Activated CD4-positive, alpha-beta memory T cell treated with anti-CD3 and anti-CD28 coated beads, Interleukin-2, amount 10 ng/mL, durations not matched to agents 7 days and 5 days (primary cell): Measurements from ENCODE around the gene LRPAP1. TPM values are rescaled to one million over a fixed set of nuclear protein-coding genes. Genes with fewer than 3 reads are reported as not detected.
"Not testable (repeated sequence)": the region's sequence is repeated elsewhere in the genome, so short reads cannot be mapped to it uniquely, and the experiment has no call there.

ENCODE experiments used
- CTCF ChIA-PET: fragments of 350-600 bp; sonication (Branson Sonifier 250); formaldehyde crosslinking; loops from one replicate; lab custom pipeline; 2021; ENCODE audit warnings: antibody characterized with exemption, inconsistent platforms; lab: Charles Lee
- POLR2A ChIA-PET: fragments of 350-600 bp; sonication (Branson Sonifier 250); formaldehyde crosslinking; loops from one replicate; lab custom pipeline; 2021; ENCODE audit warnings: antibody characterized with exemption; lab: Charles Lee
- DNase-seq: peaks from one replicate; pipeline ENCODE4 v3.0.0-alpha.2; 2020
- H3K27ac Mint-ChIP-seq: one replicate; pipeline ENCODE4 v1.8.0; 2021; ENCODE audit warnings: mild to moderate bottlenecking, mixed read lengths
- H3K27me3 Mint-ChIP-seq: one replicate; pipeline ENCODE4 v1.8.0; 2021; ENCODE audit warnings: mixed read lengths
- H3K36me3 Mint-ChIP-seq: one replicate; pipeline ENCODE4 v1.8.0; 2021; ENCODE audit warnings: low read depth, mixed read lengths
- H3K4me1 Mint-ChIP-seq: one replicate; pipeline ENCODE4 v1.8.0; 2021; ENCODE audit warnings: mixed read lengths
- H3K4me3 Mint-ChIP-seq: one replicate; pipeline ENCODE4 v1.8.0; 2021; ENCODE audit warnings: mild to moderate bottlenecking, mixed read lengths
- H3K9me3 Mint-ChIP-seq: one replicate; pipeline ENCODE4 v1.8.0; 2021; ENCODE audit warnings: mixed read lengths
- total RNA-seq, 2 experiments: library from RNA; stranded (reverse); gene quantifications; one replicate each; pipeline ENCODE4 v1.2.3, GENCODE V29; 2021

The LRPAP1 gene
- total RNA-seq, 2 experiments from 2014 or later: 71.0 to 72.3 TPM

DNA sequence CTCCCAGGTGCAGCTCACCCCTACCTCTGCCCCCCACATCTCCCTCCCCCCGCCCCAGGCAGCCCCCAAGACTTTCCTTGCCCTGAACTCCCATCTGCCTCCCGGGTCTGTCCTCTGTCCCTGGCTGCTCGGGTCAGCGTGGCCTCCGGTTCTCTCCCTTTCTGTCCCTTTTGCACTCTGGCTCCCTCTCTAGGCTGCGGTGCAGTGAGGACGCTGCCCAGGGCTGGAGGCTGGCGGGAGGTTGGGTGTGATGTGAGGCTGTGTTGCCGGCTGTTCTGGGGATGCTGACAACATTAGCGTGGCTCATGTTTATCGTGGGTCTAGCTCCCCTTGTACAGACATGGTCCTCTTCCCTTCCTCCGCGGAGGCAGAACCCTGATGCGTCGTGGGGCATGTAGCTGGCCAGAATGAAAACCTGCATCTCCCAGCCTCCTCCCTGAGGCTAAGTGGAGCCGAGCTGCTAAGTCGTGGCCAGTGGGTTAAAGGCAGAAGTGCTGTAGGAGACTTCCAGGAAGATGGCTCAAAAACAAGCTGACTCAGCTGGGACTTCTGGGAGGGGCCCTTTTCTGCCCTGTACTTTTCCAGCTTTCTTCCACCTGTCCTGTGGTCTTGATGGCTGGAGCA lies 24.1 kb upstream of the LRPAP1 start:
- H3K4me1 Mint-ChIP-seq: peaks cover 22% of the 10 kb centered on the region
- H3K36me3 Mint-ChIP-seq, DNase-seq, H3K27me3 Mint-ChIP-seq, POLR2A ChIA-PET, CTCF ChIA-PET, H3K9me3 Mint-ChIP-seq, H3K4me3 Mint-ChIP-seq, H3K27ac Mint-ChIP-seq: not testable (repeated sequence)

DNA sequence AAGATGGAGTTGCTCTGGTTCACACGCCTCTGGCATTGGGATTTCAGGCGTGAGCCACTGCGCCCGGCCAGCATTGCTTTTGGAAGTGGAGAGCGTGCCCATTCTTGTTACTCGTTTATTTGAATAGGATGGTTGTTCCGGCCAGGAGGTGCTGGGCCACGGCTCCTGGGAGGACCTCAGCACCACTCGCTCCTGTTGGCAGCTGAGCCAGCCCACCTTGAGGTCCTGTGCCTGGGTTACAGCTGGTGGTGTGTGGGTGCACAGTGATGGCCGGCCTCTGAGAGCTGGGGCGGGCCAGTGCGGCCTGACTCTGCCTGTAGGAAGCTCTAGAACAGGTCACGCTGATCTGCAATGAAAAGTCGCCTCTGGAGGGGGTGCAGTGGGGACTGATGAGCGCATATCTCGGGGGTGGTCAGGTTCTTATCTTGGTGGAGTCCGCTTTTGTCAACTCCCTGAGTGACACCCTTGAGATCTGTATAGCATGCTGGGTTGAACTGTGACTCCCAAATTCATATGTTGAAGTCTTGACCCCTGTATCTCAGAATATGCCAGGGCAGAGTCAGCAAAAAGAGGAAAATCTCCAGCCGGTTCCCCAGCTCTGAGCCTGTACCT lies 23.3 kb upstream of the LRPAP1 start:
- CTCF ChIA-PET, H3K27ac Mint-ChIP-seq: not testable (repeated sequence)

DNA sequence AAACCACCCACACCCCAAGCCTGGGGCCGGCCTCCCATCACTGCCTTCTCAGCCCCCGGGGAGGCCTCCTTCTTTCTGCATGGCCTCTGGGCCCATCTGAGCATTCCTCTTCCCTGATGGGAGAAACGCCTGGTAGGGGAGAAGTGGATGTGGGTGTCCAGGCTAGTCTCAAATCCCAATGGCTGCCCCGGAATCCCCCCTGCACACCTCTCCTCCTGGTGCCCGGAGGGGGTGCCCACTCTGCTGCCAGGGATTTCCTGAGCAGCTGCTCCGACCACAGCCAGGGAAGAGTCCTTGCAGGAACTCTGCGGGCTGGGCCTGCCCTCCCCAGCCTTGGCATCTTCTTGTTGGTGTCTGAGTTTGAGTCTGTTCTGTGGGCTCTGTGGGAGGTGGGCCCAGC lies 19.1 kb upstream of the LRPAP1 start:
- POLR2A ChIA-PET: not testable (repeated sequence)

More for the DNA sequence above, 23.3 kb upstream of the LRPAP1 start:
- peaks cover 22% of the 10 kb centered on the region for H3K4me1 Mint-ChIP-seq
- DNase-seq, H3K36me3 Mint-ChIP-seq, H3K9me3 Mint-ChIP-seq, H3K4me3 Mint-ChIP-seq, POLR2A ChIA-PET, H3K27me3 Mint-ChIP-seq: not testable (repeated sequence)

GRCh38 chr4:3550792-3551325 lies 18.6 kb upstream of the LRPAP1 start:
- H3K4me1 Mint-ChIP-seq, DNase-seq, POLR2A ChIA-PET, H3K27me3 Mint-ChIP-seq, CTCF ChIA-PET, H3K4me3 Mint-ChIP-seq, H3K9me3 Mint-ChIP-seq, H3K27ac Mint-ChIP-seq, H3K36me3 Mint-ChIP-seq: not testable (repeated sequence)

More for the DNA sequence above, 19.1 kb upstream of the LRPAP1 start:
- H3K9me3 Mint-ChIP-seq, H3K27ac Mint-ChIP-seq, CTCF ChIA-PET, H3K27me3 Mint-ChIP-seq, H3K4me3 Mint-ChIP-seq, H3K36me3 Mint-ChIP-seq, DNase-seq: not testable (repeated sequence)
- H3K4me1 Mint-ChIP-seq: peaks cover 11% of the 10 kb centered on the region

DNA sequence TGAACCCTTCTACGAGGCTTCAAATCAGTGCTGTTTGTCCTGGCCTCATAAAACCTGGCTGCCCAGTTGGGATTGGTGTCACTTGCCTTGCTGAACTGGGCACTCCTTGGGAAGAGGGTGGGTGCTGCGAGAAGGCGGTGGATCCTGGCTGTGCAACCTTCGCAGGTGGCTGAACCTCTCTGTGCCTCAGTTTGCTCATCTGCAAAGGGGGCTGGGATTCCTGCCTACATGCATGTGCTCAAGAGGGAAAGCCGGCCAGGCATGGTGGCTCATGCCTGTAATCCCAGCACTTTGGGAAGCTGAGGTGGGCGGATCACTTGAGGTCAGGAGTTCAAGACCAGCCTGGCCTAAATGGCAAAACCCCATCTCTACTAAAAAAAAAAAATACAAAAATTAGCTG lies 17.8 kb upstream of the LRPAP1 start:
- POLR2A ChIA-PET, DNase-seq, H3K4me1 Mint-ChIP-seq, CTCF ChIA-PET, H3K27me3 Mint-ChIP-seq, H3K9me3 Mint-ChIP-seq, H3K27ac Mint-ChIP-seq, H3K4me3 Mint-ChIP-seq, H3K36me3 Mint-ChIP-seq: not testable (repeated sequence)

DNA sequence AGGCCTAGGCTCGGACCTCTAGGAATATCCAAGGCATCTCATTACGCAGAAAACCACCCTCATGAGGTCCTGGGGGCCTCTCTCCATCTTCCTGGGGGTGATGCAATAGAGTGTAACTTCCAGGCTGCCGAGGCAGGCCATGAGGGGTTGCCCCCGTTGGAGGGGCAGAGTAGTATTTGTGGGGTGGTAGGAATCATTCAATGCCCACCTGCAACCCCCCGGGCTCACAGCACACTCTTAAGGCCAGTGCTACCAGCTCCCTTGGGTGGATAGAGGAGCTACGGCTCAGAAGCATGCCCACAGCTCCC lies 17.4 kb upstream of the LRPAP1 start:
- H3K9me3 Mint-ChIP-seq, POLR2A ChIA-PET, CTCF ChIA-PET, H3K4me3 Mint-ChIP-seq, H3K4me1 Mint-ChIP-seq, H3K27me3 Mint-ChIP-seq, DNase-seq, H3K27ac Mint-ChIP-seq, H3K36me3 Mint-ChIP-seq: not testable (repeated sequence)

DNA sequence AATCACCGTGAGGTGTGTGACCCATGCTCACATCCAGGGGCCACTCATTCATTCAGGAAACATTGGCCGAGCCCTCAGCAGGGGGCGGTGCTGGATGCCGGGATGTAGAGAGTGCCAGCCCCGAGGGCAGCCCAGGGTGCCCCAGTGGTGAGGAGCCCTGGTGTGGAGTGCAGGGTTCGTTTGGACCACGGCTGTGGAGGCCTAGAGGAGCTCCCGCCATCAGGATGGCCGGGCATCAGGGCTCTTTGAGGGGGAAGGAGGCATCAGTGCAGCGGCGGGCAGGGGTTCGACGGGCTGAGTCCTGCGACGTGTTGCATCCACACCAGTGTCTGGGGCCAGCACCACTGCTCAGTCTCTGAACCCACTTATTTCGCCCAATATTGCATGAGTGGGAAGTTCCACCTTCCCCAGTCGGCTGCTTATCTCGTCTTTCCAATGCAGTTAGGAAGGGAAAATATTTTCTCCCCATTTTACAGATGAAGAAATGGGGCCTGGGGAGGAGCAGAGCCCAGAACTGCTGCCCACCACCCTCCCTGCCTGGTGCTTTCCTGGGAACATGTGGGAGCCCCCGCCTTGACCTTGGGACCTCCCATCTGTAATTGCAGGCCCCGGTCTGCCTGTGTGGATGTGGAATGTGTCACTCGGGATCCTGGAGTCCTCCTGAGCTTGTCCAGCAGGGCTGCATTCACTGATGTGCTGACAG lies 16.9 kb upstream of the LRPAP1 start:
- H3K36me3 Mint-ChIP-seq, H3K4me3 Mint-ChIP-seq, H3K27ac Mint-ChIP-seq, DNase-seq, H3K9me3 Mint-ChIP-seq, CTCF ChIA-PET, POLR2A ChIA-PET, H3K4me1 Mint-ChIP-seq, H3K27me3 Mint-ChIP-seq: not testable (repeated sequence)

GRCh38 chr4:3546721-3547120 lies 14.5 kb upstream of the LRPAP1 start:
- DNase-seq, H3K9me3 Mint-ChIP-seq, H3K4me3 Mint-ChIP-seq, H3K27ac Mint-ChIP-seq, H3K4me1 Mint-ChIP-seq, CTCF ChIA-PET, H3K36me3 Mint-ChIP-seq, H3K27me3 Mint-ChIP-seq, POLR2A ChIA-PET: not testable (repeated sequence)

GRCh38 chr4:3545351-3545750 lies 13.1 kb upstream of the LRPAP1 start:
- H3K4me3 Mint-ChIP-seq, H3K36me3 Mint-ChIP-seq, H3K27me3 Mint-ChIP-seq, POLR2A ChIA-PET, H3K4me1 Mint-ChIP-seq, H3K9me3 Mint-ChIP-seq, CTCF ChIA-PET, H3K27ac Mint-ChIP-seq, DNase-seq: not testable (repeated sequence)

DNA sequence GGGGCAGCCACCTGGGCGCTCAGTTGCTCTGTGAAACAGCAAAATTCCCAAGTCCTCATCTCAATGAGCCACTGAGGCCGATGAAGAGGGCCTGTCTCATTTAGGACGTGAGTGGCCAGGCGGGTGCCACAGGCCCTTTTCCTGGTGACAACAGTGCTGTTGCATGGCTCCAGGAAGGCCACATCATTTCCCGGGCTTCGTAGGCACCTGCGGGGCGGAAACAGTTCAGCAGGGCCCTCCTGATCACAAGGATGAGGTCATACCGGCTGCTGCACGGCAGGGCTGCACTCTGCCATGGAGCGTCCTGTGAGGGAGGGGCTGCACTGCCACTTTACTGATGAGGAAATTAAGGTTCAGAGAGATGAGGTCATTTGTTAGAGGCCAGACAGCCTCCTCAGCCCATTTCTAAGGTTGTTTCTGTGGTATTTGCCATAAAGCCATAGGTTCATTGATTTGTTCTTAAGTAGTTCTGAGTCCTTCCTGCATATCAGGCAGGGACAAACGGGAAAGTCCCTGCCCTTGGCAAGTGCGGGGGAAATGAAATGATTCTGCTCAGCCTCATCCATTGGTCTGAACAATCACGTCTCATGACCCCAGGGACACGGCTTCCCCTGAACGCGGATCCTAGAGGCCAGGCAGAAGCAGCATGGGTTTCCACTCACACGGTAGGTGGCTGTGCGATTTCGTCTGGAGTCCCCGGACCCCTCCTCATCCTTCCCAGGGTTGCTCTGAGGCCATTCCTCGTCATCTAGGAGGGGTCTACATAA lies 12.2 kb upstream of the LRPAP1 start:
- H3K4me1 Mint-ChIP-seq, DNase-seq, H3K9me3 Mint-ChIP-seq, H3K27me3 Mint-ChIP-seq, POLR2A ChIA-PET, H3K4me3 Mint-ChIP-seq, H3K36me3 Mint-ChIP-seq, CTCF ChIA-PET, H3K27ac Mint-ChIP-seq: not testable (repeated sequence)

DNA sequence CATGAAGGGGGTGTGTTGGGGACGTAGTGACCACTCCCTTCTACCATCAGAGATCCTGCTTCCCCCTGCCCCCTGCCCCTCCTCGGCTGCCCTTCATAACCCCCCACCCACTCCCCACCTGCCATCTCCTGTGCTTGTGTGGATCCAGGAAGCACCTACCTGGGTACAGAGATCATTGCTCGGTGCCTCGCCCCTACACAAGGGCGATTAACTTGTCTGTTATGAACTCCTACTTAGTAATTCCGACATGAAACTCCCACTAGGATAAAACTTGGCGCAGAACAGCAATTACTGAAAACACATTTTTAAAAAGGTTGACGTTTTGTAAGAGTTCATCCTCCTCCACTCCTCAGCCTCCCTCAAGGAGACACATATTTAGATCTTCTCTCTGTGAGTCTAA lies 11.2 kb upstream of the LRPAP1 start:
- DNase-seq, H3K27me3 Mint-ChIP-seq, POLR2A ChIA-PET, CTCF ChIA-PET, H3K4me1 Mint-ChIP-seq, H3K4me3 Mint-ChIP-seq, H3K36me3 Mint-ChIP-seq, H3K27ac Mint-ChIP-seq, H3K9me3 Mint-ChIP-seq: not testable (repeated sequence)

- POLR2A ChIA-PET: not testable (repeated sequence)
Measured at GRCh38 chr4:3538906-3539305, 6.7 kb upstream of the LRPAP1 start.

GRCh38 chr4:3535812-3536211 lies 3.6 kb upstream of the LRPAP1 start:
- H3K4me1 Mint-ChIP-seq: peaks cover 12% of the 10 kb centered on the region
- H3K9me3 Mint-ChIP-seq, H3K27me3 Mint-ChIP-seq, DNase-seq, H3K4me3 Mint-ChIP-seq, H3K27ac Mint-ChIP-seq, CTCF ChIA-PET, POLR2A ChIA-PET, H3K36me3 Mint-ChIP-seq: not testable (repeated sequence)

More at GRCh38 chr4:3538906-3539305, 6.7 kb upstream of the LRPAP1 start:
- CTCF ChIA-PET, H3K4me1 Mint-ChIP-seq, H3K27ac Mint-ChIP-seq, H3K9me3 Mint-ChIP-seq, DNase-seq, H3K36me3 Mint-ChIP-seq, H3K4me3 Mint-ChIP-seq, H3K27me3 Mint-ChIP-seq: not testable (repeated sequence)
